Measurements from ENCODE around the gene CCDC3. TPM values are rescaled to one million over a fixed set of nuclear protein-coding genes. Genes with fewer than 3 reads are reported as not detected.

The CCDC3 gene
- total and polyA plus RNA-seq, 2 of the 8 experiments (the other 6 are each of a cell fraction or from before 2014, with no cell fraction given): 3.4 to 3.7 TPM

DNA sequence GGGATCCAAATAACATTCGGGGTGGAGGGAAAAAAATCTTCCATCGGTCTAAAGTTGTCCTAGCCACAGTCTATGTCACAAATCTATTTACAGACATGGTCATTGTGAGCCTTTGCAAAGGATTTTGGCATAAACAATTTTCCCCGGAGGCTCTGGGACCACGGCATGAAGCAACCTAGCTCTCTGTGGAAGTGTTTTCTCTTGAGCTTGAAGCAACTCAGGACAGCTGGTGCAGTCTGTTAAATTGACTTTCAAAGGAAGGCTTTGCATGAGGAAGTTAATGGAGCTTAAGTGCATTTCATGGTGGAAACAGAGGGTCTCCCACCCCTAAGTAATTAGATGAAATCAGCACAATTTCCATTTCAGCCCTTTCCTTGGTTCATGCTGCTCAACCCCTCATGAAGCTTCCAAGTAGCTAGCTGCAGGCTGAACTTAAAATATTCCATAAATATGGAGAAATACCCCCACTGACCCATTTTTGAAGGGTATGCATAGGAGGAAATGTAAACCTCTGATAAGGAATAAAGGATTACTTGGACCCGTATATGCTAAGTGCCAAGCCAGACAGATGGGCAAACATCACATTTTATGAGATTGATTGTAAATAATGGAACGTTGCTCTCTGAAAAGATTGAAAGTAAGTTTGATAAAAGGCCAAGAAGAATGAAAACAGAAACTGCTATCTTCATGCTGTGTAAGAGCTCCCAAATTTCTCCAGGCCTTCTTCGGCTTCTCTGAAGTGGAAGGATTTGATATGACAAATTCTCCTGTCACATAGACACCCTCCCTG, 39.9 kb downstream of the CCDC3 start (continued):
- TF ChIP-seq ATF3 (IDR thresholded peaks at IDR 0.05; ENCODE audit: insufficient read depth, low read depth, low read length): no peak
- no peak for TF ChIP-seq HDAC2 (IDR thresholded peaks at IDR 0.05; ENCODE audit: borderline replicate concordance in 1 of 2, low read depth in 2 of 2, low read length in 2 of 2)
- TF ChIP-seq NRF1 (IDR thresholded peaks at IDR 0.05; ENCODE audit: low read depth, low read length): no peak
- TF ChIP-seq ZNF274 (IDR thresholded peaks at IDR 0.05; ENCODE audit: borderline replicate concordance, extremely low read depth, low read length): no peak
- no peak for TF ChIP-seq SUZ12 (IDR thresholded peaks at IDR 0.05; ENCODE audit: low read length)

All from H1 (cell line).